Esophagus (tissue), 2 donors: ENCODE measurements around the gene PAGR1. TPM values are rescaled to one million over a fixed set of nuclear protein-coding genes. Genes with fewer than 3 reads are reported as not detected.

Experiments
- H3K27ac ChIP-seq, 2 donors: one replicate each; pipeline ENCODE4 v1.5.1; 2013; ENCODE audit warnings: low read depth in 2 of 2, mild to moderate bottlenecking in 2 of 2, inconsistent platforms in 1 of 2, low read length in 1 of 2, moderate library complexity in 1 of 2
- H3K27me3 ChIP-seq, 2 donors: one replicate each; pipeline ENCODE4 v1.6.1; 2013; ENCODE audit warnings: low read length in 2 of 2, control low read depth in 1 of 2, mild to moderate bottlenecking in 1 of 2; ENCODE audit not compliant: insufficient read depth in 2 of 2, control insufficient read depth in 1 of 2
- H3K36me3 ChIP-seq, 2 donors: one replicate each; pipeline ENCODE4 v1.6.1; 2013; ENCODE audit warnings: low read length in 1 of 2; ENCODE audit not compliant: control insufficient read depth in 2 of 2, insufficient read depth in 2 of 2
- H3K4me1 ChIP-seq, 2 donors: one replicate each; pipeline ENCODE4 v1.6.1; 2013; ENCODE audit warnings: low read length in 1 of 2; ENCODE audit not compliant: control insufficient read depth in 2 of 2, insufficient read depth in 2 of 2
- H3K4me3 ChIP-seq, 2 donors: one replicate each; pipeline ENCODE4 v1.5.1; 2013; ENCODE audit warnings: low read length in 2 of 2, mild to moderate bottlenecking in 2 of 2, low read depth in 1 of 2, moderate library complexity in 1 of 2
- H3K9me3 ChIP-seq, 2 donors: one replicate each; pipeline ENCODE4 v1.6.1; 2013; ENCODE audit warnings: mild to moderate bottlenecking in 2 of 2, low read depth in 1 of 2, low read length in 1 of 2, moderate library complexity in 1 of 2; ENCODE audit not compliant: control insufficient read depth in 2 of 2, insufficient read depth in 1 of 2
- WGBS, 2 donors: extraction: QIAGEN DNeasy Blood & Tissue Kit; methylation state at CpG; one replicate each; pipeline ENCODE4 v1.1.7; 2013; 5-methylcytosine and 5-hydroxymethylcytosine counted together
- polyA plus RNA-seq, 2 donors: library from polyadenylated mRNA; stranded (reverse); fragments of 200-250 nt; gene quantifications; one replicate each; pipeline ENCODE4 v1.2.3, GENCODE V29; 2013
- donor health status: healthy with polysubstance abuse.
- donor health status: Bipolar disorder and iron deficiency.

The PAGR1 gene
- polyA plus RNA-seq, 2 donors = 23.2 to 32.4 TPM

DNA sequence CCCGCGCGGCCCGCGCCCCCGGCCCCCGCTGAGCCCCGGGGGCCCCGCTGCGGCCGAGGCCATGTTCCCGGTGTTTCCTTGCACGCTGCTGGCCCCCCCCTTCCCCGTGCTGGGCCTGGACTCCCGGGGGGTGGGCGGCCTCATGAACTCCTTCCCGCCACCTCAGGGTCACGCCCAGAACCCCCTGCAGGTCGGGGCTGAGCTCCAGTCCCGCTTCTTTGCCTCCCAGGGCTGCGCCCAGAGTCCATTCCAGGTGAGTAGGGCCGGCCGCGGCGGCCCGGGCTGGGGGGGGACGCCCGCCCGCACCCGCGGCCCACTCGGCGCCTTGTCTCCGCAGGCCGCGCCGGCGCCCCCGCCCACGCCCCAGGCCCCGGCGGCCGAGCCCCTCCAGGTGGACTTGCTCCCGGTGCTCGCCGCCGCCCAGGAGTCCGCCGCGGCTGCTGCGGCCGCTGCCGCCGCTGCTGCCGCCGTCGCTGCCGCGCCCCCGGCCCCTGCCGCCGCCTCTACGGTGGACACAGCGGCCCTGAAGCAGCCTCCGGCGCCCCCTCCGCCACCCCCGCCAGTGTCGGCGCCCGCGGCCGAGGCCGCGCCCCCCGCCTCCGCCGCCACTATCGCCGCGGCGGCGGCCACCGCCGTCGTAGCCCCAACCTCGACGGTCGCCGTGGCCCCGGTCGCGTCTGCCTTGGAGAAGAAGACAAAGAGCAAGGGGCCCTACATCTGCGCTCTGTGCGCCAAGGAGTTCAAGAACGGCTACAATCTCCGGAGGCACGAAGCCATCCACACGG lies 9.1 kb upstream of the PAGR1 start:
- Histone ChIP-seq H3K9me3 (no peaks in the 10 kb centered on the region), H3K4me3 (peak overlapping the region; percentile 64 to 77), H3K4me1 (peaks cover 5 to 31% of the 10 kb centered on the region in 2 donors), H3K27ac (peak overlapping the region; percentile 94), H3K27me3 (no peaks in the 10 kb centered on the region), H3K36me3 (peaks cover 4 to 15% of the 10 kb centered on the region in 2 donors)
- WGBS, 2 donors = 1 to 2% methylated on average over 49 to 99 of the region's 99 CpGs

DNA sequence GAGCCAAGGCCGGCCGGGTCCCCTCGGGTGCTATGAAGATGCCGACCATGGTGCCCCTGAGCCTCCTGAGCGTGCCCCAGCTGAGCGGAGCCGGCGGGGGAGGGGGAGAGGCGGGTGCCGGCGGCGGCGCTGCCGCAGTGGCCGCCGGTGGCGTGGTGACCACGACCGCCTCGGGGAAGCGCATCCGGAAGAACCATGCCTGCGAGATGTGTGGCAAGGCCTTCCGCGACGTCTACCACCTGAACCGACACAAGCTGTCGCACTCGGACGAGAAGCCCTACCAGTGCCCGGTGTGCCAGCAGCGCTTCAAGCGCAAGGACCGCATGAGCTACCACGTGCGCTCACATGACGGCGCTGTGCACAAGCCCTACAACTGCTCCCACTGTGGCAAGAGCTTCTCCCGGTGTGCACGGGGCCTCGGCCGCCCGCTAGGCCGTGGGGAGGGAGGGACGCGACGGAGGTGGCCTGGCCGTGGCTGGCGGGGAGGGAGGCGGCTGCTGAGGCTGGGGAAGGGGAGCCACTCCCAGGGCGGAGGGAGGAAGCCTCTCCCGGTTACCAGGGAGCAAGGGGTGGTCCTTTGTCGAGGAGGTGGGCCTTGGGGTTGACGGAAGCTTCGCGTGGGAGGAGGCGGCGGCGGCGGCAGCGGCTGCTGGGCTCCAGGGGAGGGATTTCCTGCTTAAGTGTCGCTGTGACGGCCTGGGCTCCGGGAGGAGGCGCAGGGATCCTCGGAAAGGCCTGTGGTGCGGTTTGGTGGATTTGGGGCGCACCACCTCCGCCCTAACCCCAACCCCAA lies 8.3 kb upstream of the PAGR1 start:
- 1 to 6% methylated on average over 65 to 69 of the region's 69 CpGs for WGBS, 2 donors
- Histone ChIP-seq H3K4me3 (peak overlapping the region; percentile 64 to 77), H3K9me3 (no peaks in the 10 kb centered on the region), H3K27me3 (no peaks in the 10 kb centered on the region), H3K27ac (peak overlapping the region; percentile 94), H3K4me1 (peaks cover 5 to 35% of the 10 kb centered on the region in 2 donors), H3K36me3 (peaks cover 4 to 15% of the 10 kb centered on the region in 2 donors)

DNA sequence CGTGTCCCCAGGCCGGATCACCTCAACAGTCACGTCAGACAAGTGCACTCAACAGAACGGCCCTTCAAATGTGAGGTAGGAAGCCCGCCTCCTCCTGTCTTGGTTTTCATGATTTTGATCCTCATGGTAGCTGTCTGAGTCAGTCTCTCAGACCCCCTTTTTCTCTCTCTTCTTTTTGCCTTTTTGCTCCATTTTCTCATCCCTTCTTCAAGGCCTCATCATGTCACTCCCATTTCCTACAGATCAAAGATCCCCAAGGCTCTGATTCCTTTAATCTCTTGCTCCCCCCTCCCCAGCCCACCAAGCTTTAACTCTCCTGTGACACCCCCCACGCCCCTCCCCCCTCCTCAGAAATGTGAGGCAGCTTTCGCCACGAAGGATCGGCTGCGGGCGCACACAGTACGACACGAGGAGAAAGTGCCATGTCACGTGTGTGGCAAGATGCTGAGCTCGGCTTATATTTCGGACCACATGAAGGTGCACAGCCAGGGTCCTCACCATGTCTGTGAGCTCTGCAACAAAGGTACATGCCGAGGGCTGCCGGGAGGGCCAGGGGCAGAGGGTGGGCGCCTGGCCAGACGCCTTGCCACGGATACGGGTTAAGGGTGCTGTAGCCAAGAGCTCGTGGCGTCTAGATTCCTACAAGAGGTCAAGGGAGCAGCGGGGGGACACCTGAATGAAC lies 7.6 kb upstream of the PAGR1 start:
- WGBS, 2 donors = 34 to 43% methylated on average over 25 of the region's 25 CpGs
- peaks cover 5 to 35% of the 10 kb centered on the region in 2 donors for H3K4me1 ChIP-seq
- H3K27ac ChIP-seq = peak overlapping the region; percentile 94
- peak overlapping the region; percentile 64 to 77 for H3K4me3 ChIP-seq
- H3K27me3 ChIP-seq = no peaks in the 10 kb centered on the region
- peaks cover 4 to 15% of the 10 kb centered on the region in 2 donors for H3K36me3 ChIP-seq
- no peaks in the 10 kb centered on the region for H3K9me3 ChIP-seq

GRCh38 chr16:29809031-29809747 lies 6.8 kb upstream of the PAGR1 start:
- 69 to 76% methylated on average over 31 of the region's 31 CpGs for WGBS, 2 donors
- no peaks in the 10 kb centered on the region for H3K27me3 ChIP-seq
- H3K27ac ChIP-seq = peak overlapping the region; percentile 94
- peaks cover 5 to 35% of the 10 kb centered on the region in 2 donors for H3K4me1 ChIP-seq
- H3K9me3 ChIP-seq = no peaks in the 10 kb centered on the region
- no peak overlapping the region for H3K4me3 ChIP-seq
- peaks cover 4 to 15% of the 10 kb centered on the region in 2 donors for H3K36me3 ChIP-seq

DNA sequence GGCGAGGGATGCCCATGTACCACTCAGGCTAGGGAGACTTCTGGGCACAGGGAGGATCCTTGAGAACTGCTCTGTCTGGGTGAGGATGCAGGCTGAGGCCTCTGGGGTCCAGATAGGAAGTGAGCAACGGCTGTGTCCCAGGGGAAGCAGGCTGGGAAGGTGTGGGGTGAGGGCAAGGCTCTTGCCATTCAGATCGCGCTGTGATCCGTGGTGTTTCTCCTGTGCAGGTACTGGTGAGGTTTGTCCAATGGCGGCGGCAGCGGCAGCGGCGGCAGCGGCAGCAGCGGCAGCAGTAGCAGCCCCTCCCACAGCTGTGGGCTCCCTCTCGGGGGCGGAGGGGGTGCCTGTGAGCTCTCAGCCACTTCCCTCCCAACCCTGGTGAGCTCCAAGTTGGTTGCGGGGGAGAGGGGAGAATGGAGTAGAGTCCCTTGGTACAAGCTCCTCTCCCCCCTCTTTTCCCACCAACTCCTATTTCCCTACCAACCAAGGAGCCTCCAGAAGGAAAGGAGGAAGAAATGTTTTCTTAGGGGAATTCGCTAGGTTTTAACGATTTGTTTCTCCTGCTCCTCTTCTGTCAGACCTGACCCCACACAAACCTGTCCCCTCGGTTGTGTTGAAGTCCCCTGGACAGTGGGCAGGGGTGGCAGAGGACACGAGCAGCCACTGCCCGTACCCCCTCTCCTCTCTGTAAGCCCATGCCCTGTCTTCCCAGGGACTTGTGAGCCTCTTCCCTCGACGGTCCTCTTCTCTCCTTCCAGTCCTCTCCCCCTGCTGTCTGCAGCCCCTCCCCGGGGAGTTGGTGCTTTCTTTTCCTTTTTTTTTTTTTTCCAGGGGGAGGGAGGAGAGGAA lies 5.9 kb upstream of the PAGR1 start:
- WGBS, 2 donors = 49 to 52% methylated on average over 23 of the region's 23 CpGs
- no peaks in the 10 kb centered on the region for H3K9me3 ChIP-seq
- peak overlapping the region; percentile 59 to 75 for H3K27ac ChIP-seq

GRCh38 chr16:29810699-29811169 lies 5.2 kb upstream of the PAGR1 start:
- H3K27me3 ChIP-seq = no peaks in the 10 kb centered on the region
- peaks cover 4 to 15% of the 10 kb centered on the region in 2 donors for H3K36me3 ChIP-seq
- H3K9me3 ChIP-seq = no peaks in the 10 kb centered on the region
- H3K4me3 ChIP-seq = no peak overlapping the region
- 32 to 35% methylated on average over 9 of the region's 9 CpGs for WGBS, 2 donors
- H3K27ac ChIP-seq = peak overlapping the region; percentile 75 to 89
- peaks cover 8 to 41% of the 10 kb centered on the region in 2 donors for H3K4me1 ChIP-seq

More for the DNA sequence above, 5.9 kb upstream of the PAGR1 start:
- Histone ChIP-seq H3K36me3 (peaks cover 4 to 15% of the 10 kb centered on the region in 2 donors), H3K4me3 (no peak overlapping the region), H3K27me3 (no peaks in the 10 kb centered on the region), H3K4me1 (peaks cover 8 to 40% of the 10 kb centered on the region in 2 donors)

GRCh38 chr16:29811170-29811895 lies 4.6 kb upstream of the PAGR1 start:
- H3K36me3 ChIP-seq = peaks cover 4 to 15% of the 10 kb centered on the region in 2 donors
- H3K9me3 ChIP-seq = no peaks in the 10 kb centered on the region
- peak overlapping the region; percentile 40 to 45 for H3K4me3 ChIP-seq
- 0 to 1% methylated on average over 27 to 31 of the region's 31 CpGs for WGBS, 2 donors
- H3K27me3 ChIP-seq = no peaks in the 10 kb centered on the region
- peaks cover 8 to 41% of the 10 kb centered on the region in 2 donors for H3K4me1 ChIP-seq
- H3K27ac ChIP-seq = peak overlapping the region; percentile 75 to 89
